Coronary artery (tissue), 2 donors: ENCODE results near the gene BEND4.

Experiments used
- DNase-seq: peaks from one replicate; pipeline ENCODE4 v3.0.0-alpha.2; 2017; ENCODE audit warnings: low spot score
- H3K27ac ChIP-seq, 2 donors: fragments of 200-600 bp; sonication (generic); one replicate each; pipeline ENCODE4 v1.5.1; 2016 to 2019
- H3K4me3 ChIP-seq: fragments of 200-600 bp; sonication (generic); 2 replicates; pipeline ENCODE4 v1.5.1; 2016; ENCODE audit warnings: mild to moderate bottlenecking, moderate library complexity
- CTCF ChIP-seq: fragments of 200-600 bp; sonication (generic); IDR thresholded peaks from one replicate; pipeline ENCODE4 v1.5.1; 2019; ENCODE audit warnings: antibody characterized with exemption

Gene BEND4

DNA sequence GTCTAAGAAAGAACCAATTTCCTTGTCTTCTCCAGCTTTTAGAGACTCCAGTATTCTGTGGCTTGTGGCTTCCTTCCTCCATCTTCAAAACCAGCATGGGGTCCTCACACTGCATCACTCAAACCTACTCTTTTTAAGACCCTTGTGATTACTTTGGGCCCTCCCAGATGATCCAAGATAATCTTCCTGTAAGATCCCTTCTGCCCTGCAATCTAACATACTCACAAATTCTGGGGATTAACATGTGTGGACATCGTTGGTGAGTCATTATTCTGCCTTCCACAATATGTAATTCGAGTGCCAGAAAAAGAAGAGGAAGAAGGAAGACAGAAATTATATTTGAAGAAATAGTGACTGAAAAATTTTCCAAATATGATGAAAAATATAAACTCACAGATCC is 47.9 kb downstream of the BEND4 start:
- H3K27ac ChIP-seq, result no peak overlapping the region
- no peak for DNase-seq
- TF ChIP-seq CTCF, result no peak
- no peak overlapping the region for H3K4me3 ChIP-seq

DNA sequence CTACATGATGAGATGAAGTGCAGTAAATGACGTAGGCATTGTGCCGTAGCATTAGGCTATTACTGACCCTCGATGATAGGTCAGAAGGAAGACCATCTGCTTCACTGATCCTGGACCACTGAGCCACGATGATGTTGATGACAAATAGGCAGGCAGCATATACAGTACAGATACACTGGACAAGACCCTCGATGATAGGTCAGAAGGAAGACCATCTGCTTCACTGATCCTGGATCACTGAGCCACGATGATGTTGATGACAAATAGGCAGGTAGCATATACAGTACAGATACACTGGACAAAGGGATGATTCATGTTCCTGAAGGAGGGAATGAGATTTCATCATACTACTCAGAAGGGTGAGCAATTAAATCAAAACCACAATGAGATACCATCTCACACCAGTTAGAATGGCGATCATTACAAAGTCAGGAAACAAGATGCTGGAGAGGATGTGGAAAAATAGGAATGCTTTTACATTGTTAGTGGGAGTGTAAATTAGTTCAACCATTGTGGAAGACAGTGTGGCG is 50.9 kb downstream of the BEND4 start:
- TF ChIP-seq CTCF, result no peak
- Histone ChIP-seq H3K27ac (no peak overlapping the region), H3K4me3 (no peak overlapping the region)
- no peak for DNase-seq

DNA sequence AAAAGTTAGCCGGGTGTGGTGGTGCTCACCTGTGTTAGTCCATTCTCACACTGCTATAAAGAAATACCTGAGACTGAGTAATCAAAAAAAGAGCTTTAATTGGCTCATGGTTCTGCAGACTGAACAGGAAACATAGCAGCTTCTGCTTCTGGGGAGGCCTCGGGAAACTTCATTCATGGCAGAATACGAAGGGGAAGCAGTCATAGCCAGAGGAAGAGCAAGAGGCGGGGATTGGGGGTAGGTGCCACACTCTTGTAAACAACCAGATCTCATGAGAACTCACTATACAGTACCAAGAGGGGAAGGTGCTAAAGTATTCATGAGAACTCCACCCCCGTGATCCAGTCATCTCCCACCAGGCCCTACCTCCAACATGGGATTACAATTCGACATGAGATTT is 64.1 kb downstream of the BEND4 start:
- Histone ChIP-seq H3K4me3 (no peak overlapping the region), H3K27ac (no peak overlapping the region)
- no peak for DNase-seq
- TF ChIP-seq CTCF, result no peak

DNA sequence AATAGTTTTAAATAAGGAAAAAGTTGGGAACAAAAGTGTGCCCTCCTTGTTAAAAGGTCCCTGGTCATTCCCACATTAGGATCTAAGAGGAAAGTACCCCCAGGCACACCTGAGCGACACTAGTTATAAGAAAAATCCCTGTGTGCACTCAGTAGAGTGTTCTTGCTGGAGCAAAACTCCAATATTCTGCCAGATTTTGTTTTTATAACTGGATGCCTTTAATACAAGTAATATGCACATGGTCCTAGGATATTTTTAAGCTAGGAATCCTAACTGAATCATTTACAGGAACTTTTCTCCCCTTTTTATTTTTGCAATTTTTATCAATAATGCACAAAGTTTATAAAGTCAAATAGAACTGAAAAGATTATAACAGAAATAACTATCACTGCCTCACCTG is 68.6 kb downstream of the BEND4 start:
- Histone ChIP-seq H3K27ac (no peak overlapping the region), H3K4me3 (no peak overlapping the region)
- no peak for TF ChIP-seq CTCF
- no peak for DNase-seq

GRCh38 chr4:42080306-42080705 is 72.1 kb downstream of the BEND4 start:
- H3K27ac ChIP-seq, result no peak overlapping the region
- no peak for DNase-seq
- no peak overlapping the region for H3K4me3 ChIP-seq
- TF ChIP-seq CTCF, result no peak

GRCh38 chr4:42078184-42078801 is 74.2 kb downstream of the BEND4 start:
- TF ChIP-seq CTCF, result no peak
- no peak overlapping the region for H3K4me3 ChIP-seq

GRCh38 chr4:42074294-42074693 is 78.2 kb downstream of the BEND4 start:
- no peak overlapping the region for H3K27ac ChIP-seq
- no peak for DNase-seq
- TF ChIP-seq CTCF, result no peak
- H3K4me3 ChIP-seq, result no peak overlapping the region

More at GRCh38 chr4:42078184-42078801, 74.2 kb downstream of the BEND4 start:
- DNase-seq, result no peak
- no peak overlapping the region for H3K27ac ChIP-seq
